ENCODE measurements around the gene STX11.

Gene STX11

GRCh38 chr6:144219056-144219685 lies 68.9 kb downstream of the STX11 start:
- no peak overlapping the region for H3K4me3 ChIP-seq (ENCODE audit: low read depth, low read length)
- peak; percentile 27 for DNase-seq (ENCODE audit: low read depth)
- TF ChIP-seq CTCF (IDR thresholded peaks at IDR 0.05; ENCODE audit: low read depth, low read length, missing control alignments) = peak; percentile 51

- DNase-seq (ENCODE audit: low read depth) = no peak
- TF ChIP-seq CTCF (IDR thresholded peaks at IDR 0.05; ENCODE audit: low read depth, low read length, missing control alignments) = no peak
Observed at GRCh38 chr6:144220031-144220790, 69.9 kb downstream of the STX11 start.

GRCh38 chr6:144223686-144224085 lies 73.4 kb downstream of the STX11 start:
- no peak for TF ChIP-seq CTCF (IDR thresholded peaks at IDR 0.05; ENCODE audit: low read depth, low read length, missing control alignments)
- H3K4me3 ChIP-seq (ENCODE audit: low read depth, low read length) = no peak overlapping the region
- no peak for DNase-seq (ENCODE audit: low read depth)

More at GRCh38 chr6:144220031-144220790, 69.9 kb downstream of the STX11 start:
- H3K4me3 ChIP-seq (ENCODE audit: low read depth, low read length) = no peak overlapping the region

- TF ChIP-seq CTCF (IDR thresholded peaks at IDR 0.05; ENCODE audit: low read depth, low read length, missing control alignments) = no peak
- H3K4me3 ChIP-seq (ENCODE audit: low read depth, low read length) = no peak overlapping the region
- DNase-seq (ENCODE audit: low read depth) = no peak
Observed at GRCh38 chr6:144231721-144232120, 81.4 kb downstream of the STX11 start.

GRCh38 chr6:144232176-144232831 lies 82.0 kb downstream of the STX11 start:
- no peak overlapping the region for H3K4me3 ChIP-seq (ENCODE audit: low read depth, low read length)
- no peak for DNase-seq (ENCODE audit: low read depth)
- TF ChIP-seq CTCF (IDR thresholded peaks at IDR 0.05; ENCODE audit: low read depth, low read length, missing control alignments) = no peak

- H3K4me3 ChIP-seq (ENCODE audit: low read depth, low read length) = no peak overlapping the region
- DNase-seq (ENCODE audit: low read depth) = no peak
- TF ChIP-seq CTCF (IDR thresholded peaks at IDR 0.05; ENCODE audit: low read depth, low read length, missing control alignments) = no peak
Observed at GRCh38 chr6:144232832-144233230, 82.5 kb downstream of the STX11 start.
